Activated CD4-positive, alpha-beta T cell treated with anti-CD3 and anti-CD28 coated beads, Interleukin-2, amount 50 U/mL, for 1 hour (primary cell): Measurements from ENCODE around the gene OR2K2.
"Not testable (repeated sequence)": the region's sequence is repeated elsewhere in the genome, so short reads cannot be mapped to it uniquely, and the experiment has no call there.

Experiments
- DNase-seq: peaks from one replicate; pipeline ENCODE4 v3.0.0-alpha.2; 2020

OR2K2 gene

DNA sequence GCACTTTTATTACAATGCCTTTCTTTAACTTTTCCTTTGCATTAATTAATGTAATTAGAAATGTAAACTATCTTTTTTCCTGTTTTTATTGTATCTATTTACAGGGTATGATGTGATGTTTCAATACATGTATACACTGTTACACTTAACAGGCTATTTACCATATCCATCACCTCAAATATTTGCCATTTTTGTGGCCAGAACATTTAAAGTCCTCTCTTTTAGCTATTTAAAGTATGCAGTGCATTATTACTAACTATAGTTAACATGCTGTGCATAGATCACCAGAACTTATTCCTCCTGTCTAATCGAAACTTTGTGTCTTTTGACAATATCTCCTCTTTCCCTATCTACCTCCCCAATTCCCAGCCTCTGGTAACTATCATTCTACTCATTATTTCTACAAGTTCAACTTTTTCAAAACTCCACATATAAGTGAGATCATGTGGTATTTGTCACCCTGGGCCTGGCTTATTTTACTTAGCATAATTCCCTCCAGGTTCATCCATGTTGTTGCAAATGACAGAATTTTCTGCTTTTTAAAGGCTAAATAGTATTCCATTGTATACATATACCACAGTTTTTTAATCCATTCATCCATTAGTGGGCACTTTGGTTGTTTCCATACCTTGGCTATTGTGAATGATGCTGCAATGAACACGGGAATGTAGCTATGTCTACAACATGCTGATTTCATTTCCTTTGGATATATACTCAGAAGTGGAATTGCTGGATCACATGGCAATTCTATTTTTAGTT, 32.8 kb downstream of the OR2K2 start:
- DNase-seq, result no peak

DNA sequence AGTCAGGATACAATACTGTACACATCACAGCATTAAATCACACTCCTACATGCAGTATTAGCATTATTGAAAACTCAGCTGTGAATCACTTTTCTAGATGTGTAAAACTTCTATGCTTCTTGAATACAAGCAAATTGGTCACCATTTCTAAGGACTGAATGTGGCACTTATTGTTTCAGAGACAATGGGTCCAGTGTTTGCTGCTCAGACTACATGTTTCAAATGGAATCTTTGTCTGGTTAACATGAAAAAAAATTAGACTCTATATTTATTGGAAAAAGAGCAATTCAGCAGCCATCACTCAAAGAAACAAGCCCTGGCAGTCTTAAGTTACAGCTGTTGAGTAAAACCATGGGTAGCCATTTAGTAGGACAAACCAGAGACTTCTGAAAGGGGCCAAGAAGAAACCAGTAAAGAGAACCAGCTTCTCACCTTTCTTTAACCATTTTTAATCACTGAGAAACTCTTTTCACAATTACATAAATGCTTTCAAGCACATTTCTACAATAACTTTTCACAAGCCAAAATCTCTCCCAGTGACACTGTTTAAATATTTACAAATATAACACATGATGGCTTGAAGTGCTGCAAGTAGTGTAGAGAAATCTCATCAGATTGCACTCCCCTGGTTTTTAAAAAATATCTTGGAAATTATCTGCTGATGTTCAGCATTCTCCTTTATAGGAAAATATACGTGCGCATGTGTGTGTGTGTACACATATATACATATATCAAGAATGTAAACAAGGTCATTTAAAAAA, 35.2 kb downstream of the OR2K2 start:
- DNase-seq, result no peak

DNA sequence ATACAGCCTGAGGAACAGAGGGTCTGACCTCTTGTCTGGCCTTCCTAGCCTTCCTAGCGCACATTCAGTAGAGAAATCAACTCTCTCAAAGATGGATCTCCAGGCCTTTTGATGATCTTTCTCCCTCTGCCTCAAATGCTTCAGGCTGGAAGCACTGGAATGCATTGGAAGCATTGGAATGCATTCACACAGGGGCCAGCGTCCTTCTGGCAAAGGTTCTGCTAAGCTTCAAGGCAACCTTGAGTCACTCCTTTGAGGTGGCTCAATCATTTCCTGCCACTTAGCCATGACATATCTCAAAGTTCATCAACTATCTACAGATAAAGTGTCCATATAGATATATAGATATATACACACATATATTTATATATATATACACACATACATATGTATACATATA, 42.9 kb downstream of the OR2K2 start:
- no peak for DNase-seq

DNA sequence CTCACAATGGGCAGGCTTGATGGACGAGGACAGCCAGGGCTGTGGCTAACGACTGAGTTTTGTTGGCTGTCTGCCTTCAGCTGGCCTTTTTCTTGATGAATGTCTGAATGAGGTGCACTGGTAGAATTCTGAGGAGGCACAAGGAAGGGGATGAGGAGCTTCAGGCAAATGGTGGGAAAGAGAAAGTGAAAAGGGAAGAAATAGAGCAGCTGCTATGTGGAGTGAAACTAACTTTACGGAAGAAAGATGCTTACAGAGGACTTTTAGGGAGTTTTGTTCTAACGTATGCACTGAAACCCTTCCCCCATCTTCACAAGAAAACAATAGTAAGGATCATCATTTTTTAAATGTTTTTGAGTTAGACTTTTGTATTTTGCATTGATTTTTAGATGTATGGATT, 45.3 kb downstream of the OR2K2 start:
- DNase-seq, result no peak

DNA sequence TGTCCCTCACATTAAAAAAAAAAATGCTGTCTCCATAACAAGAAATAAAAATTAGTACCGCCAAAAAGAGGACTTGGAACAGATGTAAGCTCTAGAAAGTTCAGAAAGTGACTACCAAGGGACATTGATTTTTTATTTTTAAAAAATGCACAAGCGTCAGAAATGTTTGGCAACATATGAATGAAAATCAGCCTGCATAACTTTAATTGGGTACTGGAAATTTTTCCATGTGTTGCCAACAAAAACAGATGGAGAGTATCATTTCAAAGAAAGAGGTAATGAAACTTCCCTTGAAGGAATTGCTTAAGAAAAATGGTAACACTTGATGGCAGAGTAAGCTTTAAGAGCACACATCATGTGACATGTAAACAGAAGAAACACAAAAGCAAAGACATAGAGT, 47.2 kb downstream of the OR2K2 start:
- no peak for DNase-seq

DNA sequence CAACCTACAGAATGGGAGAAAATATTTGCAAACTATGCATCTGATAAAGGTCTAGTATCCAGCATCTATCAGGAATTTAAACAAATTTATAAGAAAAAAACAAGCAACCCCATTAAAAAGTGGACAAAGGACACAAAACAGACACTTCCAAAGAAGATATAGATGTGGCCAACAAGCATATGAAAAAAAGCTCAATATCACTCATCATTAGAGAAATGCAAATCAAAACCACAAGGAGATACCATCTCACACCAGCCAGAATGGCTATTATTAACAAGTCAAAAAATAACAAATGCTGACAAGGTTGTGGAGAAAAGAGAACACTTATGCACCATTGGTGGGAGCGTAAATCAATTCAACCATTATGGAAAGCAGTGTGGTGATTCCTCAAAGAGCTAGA, 49.2 kb downstream of the OR2K2 start:
- not testable (repeated sequence) for DNase-seq
